GM18517 (cell line): ENCODE data around the gene NOL8.
A peak's percentile ranks its signal among the peaks of the same experiment; 100 is the strongest.

Source experiments
- ATAC-seq: cut with Tn5 transposase; IDR thresholded peaks from one replicate; pipeline ENCODE4 v1.9.1; 2021; ENCODE audit warnings: mild to moderate bottlenecking, moderate library complexity; ENCODE audit not compliant: unreplicated experiment

NOL8 gene

GRCh38 chr9:92312887-92313623, 12.1 kb downstream of the NOL8 start:
- ATAC-seq: no peak

DNA sequence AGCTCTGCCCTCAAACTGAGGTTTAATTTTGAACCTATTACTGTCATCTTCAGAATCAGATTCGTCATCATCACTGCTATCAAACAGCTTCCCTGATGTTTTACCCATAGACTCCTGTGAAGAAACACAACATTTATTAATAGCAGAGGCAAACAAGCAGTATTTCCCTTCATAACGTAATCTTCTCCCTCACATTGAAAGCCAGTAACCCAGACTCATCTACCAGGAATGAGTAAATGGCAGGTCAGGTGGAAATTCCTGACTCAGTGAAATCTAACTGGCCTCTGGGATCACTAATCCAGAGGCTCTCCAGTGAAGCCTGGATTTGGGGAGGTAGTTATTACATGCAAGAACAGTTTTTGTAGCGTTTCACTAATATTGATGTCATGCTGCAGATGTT, 14.6 kb downstream of the NOL8 start:
- no peak for ATAC-seq

GRCh38 chr9:92308893-92309292, 16.3 kb downstream of the NOL8 start:
- no peak for ATAC-seq

GRCh38 chr9:92300936-92301335, 24.2 kb downstream of the NOL8 start:
- ATAC-seq: no peak

DNA sequence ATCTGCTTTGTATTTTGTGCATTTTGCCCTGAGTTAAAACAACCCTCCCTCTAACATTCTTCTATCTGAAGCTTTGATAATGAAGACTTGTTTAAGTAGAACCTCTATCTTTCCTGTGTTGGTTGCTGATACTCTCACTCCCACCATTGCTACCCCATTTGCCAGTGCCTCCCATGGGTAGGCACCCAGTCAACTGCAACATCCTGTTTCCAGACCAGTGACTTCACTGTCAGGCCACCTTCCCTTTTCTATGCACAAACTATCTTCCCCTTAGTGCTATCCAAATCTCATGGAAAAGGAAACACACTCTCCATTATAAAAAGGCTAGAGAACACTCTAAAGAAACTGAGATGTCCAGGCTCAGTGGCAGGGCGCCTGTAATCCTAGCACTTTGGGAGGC, 26.0 kb downstream of the NOL8 start:
- ATAC-seq: no peak

DNA sequence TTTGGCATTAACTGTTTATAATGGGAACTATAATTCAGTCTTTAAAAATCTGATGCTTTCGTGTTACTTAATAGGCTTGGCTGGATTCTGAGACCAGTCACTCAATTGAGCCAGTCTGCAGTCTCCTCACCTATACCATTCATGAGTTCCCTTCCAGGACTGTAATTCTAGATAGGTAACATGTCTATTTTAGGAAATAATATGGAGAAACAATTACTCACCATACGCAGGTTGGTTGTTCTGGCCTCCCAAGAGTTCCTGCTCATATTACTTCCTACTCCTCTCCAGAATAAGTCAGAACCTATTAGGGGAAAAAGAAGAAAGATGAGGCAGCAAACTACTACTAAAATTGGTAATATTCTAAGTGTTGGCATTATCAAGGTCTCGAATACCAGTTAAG, 27.1 kb downstream of the NOL8 start:
- ATAC-seq: no peak

DNA sequence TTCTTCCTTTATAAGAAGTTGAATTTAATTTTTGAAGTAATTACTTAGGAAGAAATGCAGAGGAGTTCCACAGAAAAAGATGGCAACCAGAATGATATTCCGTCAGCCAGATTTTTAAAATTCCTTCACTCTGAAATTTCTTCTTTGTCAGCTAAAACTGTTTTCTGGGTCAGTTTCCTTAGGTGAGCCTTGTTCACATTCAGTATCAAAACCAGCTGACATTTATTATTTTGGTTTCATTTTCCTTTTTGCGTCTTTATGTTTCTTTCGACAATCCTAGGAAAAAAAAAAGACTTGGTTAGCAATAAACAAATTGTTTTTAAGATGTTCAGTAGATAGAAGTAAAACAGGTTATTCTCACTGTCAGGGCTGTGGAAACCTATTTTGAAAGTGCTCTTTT, 27.5 kb downstream of the NOL8 start:
- no peak for ATAC-seq

GRCh38 chr9:92295827-92296258, 29.3 kb downstream of the NOL8 start:
- no peak for ATAC-seq

GRCh38 chr9:92295240-92295790, 29.8 kb downstream of the NOL8 start:
- ATAC-seq: no peak

GRCh38 chr9:92294297-92294676, 30.9 kb downstream of the NOL8 start:
- ATAC-seq: no peak

DNA sequence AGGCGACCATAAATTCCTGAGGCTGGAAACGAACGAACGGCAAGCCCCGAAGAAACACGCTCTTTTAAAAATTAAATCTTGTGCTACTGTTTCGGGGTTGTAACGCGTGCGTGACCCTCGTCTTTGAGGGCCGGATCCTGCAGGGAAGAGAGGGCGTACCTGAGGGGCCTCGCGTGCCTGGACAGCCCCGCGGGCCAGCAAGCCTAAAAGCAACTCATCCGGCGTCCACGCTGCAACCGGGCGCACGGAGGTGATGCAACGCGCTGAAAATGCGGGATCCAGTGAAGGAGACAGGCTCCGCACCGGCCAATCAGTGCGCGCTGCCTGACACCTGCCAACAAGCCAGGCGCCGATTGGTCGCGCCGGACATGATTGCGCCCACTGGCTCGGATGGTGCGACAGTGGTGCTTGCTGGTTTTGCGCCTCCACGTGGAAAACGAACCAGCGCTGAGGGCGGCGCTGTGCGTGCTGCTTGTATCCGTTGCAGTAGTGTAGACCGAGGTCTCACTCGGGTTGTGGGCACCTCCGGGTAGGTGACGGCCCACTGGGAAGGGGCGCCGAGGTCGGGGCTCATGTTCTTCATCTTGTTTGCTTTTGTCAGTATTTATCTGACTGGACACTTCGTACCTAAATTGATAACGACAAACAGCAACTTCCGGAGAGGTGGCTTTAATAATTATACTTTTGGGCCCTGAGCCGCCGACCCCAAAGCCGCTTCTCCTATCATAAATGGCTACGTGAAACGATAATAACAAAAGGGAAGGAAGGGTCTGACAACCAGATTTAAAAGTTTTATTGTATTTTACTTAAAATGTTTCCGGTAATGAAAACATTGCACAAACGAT, 31.5 kb downstream of the NOL8 start, which contains the start of gene IARS1:
Gene IARS1, minus strand, starts transcription at position 246 of the 845 bp plus-strand sequence. CDS start 4,278 bp downstream, outside the sequence.
- peak; percentile 92 for ATAC-seq

DNA sequence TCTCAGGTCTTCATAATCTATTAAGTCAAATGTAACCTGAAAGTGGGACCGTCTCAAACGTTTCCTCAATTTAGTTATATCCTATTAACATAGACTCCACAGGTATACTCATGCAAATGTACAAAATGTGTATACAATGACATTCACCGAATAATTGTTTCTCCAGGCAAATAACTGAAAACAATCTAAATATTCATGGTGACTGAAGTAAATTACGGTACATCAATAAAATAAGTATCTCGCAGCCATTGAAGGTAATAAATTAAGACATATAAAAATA, 32.1 kb downstream of the NOL8 start:
- ATAC-seq: no peak

DNA sequence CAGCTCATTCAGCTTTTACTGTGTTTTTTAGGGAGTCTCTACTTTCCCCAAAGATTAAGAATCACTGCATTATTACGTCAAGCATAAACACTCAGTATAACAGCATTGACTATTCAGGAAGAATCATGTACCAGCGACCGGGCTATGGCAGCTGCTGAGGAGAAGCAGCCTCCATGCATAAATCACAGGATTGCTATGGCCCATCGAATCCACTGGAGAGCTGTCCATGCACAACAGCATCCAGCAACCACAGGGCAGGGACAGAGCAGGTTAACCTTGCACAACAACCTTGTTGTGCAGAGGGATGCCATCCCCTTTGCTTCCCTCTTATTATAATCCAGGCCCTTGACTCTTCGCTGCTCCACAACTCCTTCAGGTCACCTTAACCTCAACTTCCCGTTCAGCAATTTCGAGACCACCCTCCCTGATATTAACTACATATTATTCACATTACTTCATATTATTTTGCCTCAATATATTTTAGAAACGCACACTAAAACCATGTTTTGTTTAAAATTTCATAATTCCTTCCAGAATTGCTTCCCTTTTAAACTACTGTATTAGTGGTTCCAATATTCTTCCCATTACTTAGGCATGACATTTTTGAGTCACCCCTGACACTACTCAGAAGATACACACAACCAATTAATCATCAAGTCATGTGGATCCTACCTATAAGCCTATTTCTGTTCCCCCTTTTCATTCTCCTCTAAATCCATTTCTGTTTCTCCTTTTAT, 32.6 kb downstream of the NOL8 start:
- ATAC-seq: no peak

DNA sequence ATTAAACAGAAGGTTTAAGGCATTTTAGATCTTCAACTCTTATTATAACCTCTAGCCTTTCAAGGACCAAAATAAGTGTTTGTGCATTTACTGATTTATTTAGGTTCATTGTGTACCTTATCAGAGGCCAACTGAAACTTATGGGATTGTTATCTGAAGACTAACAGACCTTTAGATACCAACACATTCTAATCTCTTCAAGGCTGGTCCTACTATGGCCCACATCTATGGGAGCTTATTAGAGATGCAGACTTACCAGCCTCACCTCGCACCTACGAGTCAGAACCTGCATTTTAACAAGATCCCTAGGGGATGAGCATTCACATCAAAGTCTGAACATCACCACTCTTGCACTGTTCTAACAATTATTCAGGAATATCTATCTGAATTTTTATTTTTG, 33.6 kb downstream of the NOL8 start:
- ATAC-seq: no peak

- ATAC-seq: no peak
Observed at GRCh38 chr9:92290785-92291429, 34.2 kb downstream of the NOL8 start.

GRCh38 chr9:92289708-92290390, 35.3 kb downstream of the NOL8 start:
- no peak for ATAC-seq

DNA sequence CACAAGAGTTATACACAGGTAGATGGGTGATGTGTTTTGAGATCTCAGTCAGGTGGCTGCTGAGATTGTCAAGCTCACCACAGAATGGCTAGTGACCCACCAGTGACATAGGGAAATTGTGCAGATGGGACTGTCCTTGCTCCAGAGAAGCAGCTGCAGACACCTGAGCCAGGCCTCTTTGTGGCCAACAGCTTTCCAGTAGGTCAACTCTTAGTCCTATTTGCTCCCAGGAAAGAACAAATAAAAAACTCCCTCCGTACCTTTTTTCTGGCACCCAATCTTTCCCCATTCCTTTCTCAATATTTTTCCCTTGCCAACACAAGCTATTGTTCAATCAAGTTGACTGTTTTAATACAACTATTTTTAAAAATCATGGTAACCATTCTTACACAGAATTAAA, 45.8 kb downstream of the NOL8 start:
- no peak for ATAC-seq

DNA sequence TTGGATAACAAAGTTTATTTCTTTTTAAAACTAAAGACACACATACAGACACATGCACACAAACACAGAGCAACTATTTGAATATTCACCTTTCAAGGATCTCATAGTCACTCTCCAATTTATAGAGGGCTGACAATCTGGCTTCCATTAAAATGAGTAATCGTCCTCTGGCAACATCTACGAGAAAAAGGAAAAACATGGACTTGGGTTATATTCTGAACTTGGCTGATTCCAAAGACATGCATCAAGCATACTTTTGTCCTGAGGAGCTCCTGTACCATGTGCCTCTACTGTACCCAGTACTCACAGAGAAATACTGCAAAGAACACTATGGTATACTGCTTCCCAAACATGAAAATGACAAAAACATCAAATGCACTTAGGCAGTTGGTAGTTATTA, 47.0 kb downstream of the NOL8 start:
- ATAC-seq: no peak

DNA sequence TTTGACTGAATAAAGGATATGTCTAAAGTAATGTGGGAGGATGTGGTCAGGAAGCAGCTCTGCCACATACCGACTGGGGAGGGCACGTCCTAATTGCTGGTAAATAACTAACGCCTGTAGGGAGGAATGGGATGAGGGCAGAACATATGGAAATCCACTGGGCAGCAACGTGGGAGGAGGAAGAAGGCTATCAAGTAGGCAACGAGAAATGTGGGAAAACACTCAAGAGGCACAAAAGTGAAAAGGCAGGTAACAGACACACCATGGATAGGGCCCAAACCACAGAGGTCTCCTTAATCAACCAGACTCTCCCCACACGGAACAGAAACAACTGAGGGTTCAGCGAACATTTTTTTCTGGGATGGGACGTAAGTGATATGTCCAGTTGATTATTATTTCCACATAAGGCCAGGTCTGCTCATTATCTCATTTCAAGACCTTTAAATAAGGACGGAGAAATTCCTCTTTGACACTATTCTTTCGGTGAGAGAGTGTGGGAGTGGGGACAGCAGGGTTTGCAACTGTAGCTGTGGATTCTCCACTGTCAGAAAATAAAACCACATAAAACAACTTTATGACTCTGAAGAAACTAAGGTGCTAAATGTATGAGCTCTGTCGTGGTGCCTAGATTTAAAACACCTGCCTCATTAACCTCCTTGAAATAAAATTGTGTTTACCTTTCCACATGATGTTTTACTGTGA, 48.7 kb downstream of the NOL8 start:
- no peak for ATAC-seq

- ATAC-seq: no peak
Observed at GRCh38 chr9:92275541-92275940, 49.6 kb downstream of the NOL8 start.
